22Rv1 (cell line): Measurements from ENCODE around the gene ANAPC4.

Source experiments
- CTCF ChIP-seq: fragments of 450-650 bp; IDR thresholded peaks from 2 replicates; pipeline ENCODE4 v1.5.1; 2017; ENCODE audit warnings: mild to moderate bottlenecking
- ZFX ChIP-seq: fragments of 450-650 bp; IDR thresholded peaks from 2 replicates; pipeline ENCODE4 v1.6.1; 2017; ENCODE audit warnings: antibody characterized with exemption, borderline replicate concordance

DNA sequence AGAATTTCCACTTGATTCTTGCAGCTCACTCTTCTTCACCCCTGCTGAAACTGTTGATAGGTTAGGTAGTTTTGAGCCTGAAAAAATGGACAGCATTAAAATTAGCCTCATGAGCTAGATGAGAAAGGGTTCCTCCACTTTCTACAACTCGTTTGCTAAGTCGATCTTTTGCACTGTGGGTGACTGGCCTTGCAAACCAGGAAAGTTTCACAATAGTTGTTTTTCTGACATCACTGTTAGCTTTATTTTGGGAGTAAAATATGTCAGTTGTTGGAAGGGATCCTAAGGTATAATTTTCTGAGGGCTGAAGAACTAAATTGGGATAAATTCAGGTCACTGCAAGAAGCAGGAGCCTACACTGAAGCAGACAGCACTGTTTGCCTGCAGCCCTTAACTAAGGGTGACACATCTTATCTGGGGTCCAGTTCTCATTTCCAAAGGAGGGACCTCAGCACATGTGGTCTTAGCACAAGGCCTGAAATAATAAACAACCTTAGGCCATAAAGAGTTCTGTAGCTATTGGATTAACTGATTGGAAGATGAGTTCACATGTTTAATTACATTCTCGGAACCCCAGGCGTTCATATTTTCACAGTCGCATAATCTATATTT, 29.1 kb downstream of the ANAPC4 start:
- TF ChIP-seq CTCF = no peak
- TF ChIP-seq ZFX = no peak
